HepG2 (cell line): ENCODE measurements around the gene NXPE1. TPM values are rescaled to one million over a fixed set of nuclear protein-coding genes. Genes with fewer than 3 reads are reported as not detected.

Experiments used
- ATAC-seq: fragments of 200-7000 bp; cut with Tn5 transposase; 3 replicates; pipeline ENCODE4 v1.9.1; 2020; ENCODE audit warnings: mild to moderate bottlenecking, moderate library complexity
- BruUV-seq: library from RNA; stranded (reverse); fragments of 400-500 nt; replicated peaks from 2 replicates; lab custom pipeline; 2021; lab: Mats Ljungman, UMichigan
- CTCF ChIA-PET: fragments of 300-600 bp; formaldehyde crosslinking; extraction: SDS; loops from one replicate; lab custom pipeline; 2021; ENCODE audit warnings: low total read pairs, inconsistent platforms, low intra/inter-chr PET ratio; lab: Yijun Ruan, JAX
- POLR2A ChIA-PET: fragments of 350-600 bp; sonication (Branson Sonifier 250); formaldehyde crosslinking; loops from one replicate; lab custom pipeline; 2020; ENCODE audit warnings: antibody characterized with exemption, inconsistent platforms; lab: Yijun Ruan, JAX
- DNase-seq: peaks from one replicate; pipeline ENCODE4 v3.0.0-alpha.2; 2015; ENCODE audit warnings: low spot score
- FAIRE-seq: peaks from 3 replicates; lab custom pipeline; 2011; peaks lifted over from hg19 to GRCh38; lab: Jason Lieb, UNC
- H2AFZ ChIP-seq: one replicate; pipeline ENCODE4 v1.6.1; 2011; ENCODE audit warnings: low read length, inconsistent platforms
- H3K27ac ChIP-seq: fragments of 300-600 bp; 3 replicates; pipeline ENCODE4 v1.8.0; 2011; ENCODE audit warnings: mixed run types, mild to moderate bottlenecking, mixed read lengths, low read length, inconsistent platforms; ENCODE audit not compliant: insufficient read depth; ENCODE audit errors: extremely low read length
- H3K27me3 ChIP-seq, 2 experiments: fragments of 200-600 bp in 1 of 2; 2 replicates in 1 of 2; 3 replicates in 1 of 2; pipeline versions ENCODE4 v1.6.0 to v1.8.0; 2011; ENCODE audit warnings: low read length in 2 of 2, mild to moderate bottlenecking in 2 of 2, moderate library complexity in 2 of 2, inconsistent platforms in 1 of 2; ENCODE audit not compliant: insufficient read depth in 2 of 2, control insufficient read depth in 1 of 2
- H3K36me3 ChIP-seq, 2 experiments: fragments of 200-600 bp in 1 of 2; replicated peaks in 1 of 2; 2 replicates in 1 of 2; 3 replicates in 1 of 2; pipeline versions ENCODE4 v1.5.1 to v1.8.0; 2011; ENCODE audit warnings: low read length in 2 of 2, inconsistent platforms in 1 of 2; ENCODE audit not compliant: insufficient read depth in 2 of 2, control insufficient read depth in 1 of 2
- H3K4me1 ChIP-seq: 2 replicates; pipeline ENCODE4 v1.5.1; 2012; ENCODE audit warnings: low read length, inconsistent platforms; ENCODE audit not compliant: insufficient read depth
- H3K4me2 ChIP-seq: 2 replicates; pipeline ENCODE4 v1.6.0; 2011; ENCODE audit warnings: low read depth, low read length, inconsistent platforms
- H3K4me3 ChIP-seq, 3 experiments: fragments of 200-600 bp in 1 of 3; sonication (generic), shearing (Covaris generic) in 1 of 3; replicated peaks in 1 of 3; 2 replicates each; pipeline ENCODE4 v1.5.1; 2011 to 2016; ENCODE audit warnings: low read length in 3 of 3, inconsistent platforms in 2 of 3, low read depth in 2 of 3, mild to moderate bottlenecking in 2 of 3, control low read depth in 1 of 3, mixed read lengths in 1 of 3; ENCODE audit not compliant: insufficient read depth in 1 of 3
- H3K79me2 ChIP-seq: one replicate; pipeline ENCODE4 v1.6.1; 2011; ENCODE audit warnings: low read length, inconsistent platforms; ENCODE audit not compliant: insufficient read depth
- H3K9ac ChIP-seq: 2 replicates; pipeline ENCODE4 v1.6.0; 2011; ENCODE audit warnings: mild to moderate bottlenecking, low read depth, low read length, inconsistent platforms; ENCODE audit not compliant: insufficient read depth
- H3K9me3 ChIP-seq: 2 replicates; pipeline ENCODE4 v1.5.1; 2012; ENCODE audit warnings: mild to moderate bottlenecking, low read length
- H4K20me1 ChIP-seq: 2 replicates; pipeline ENCODE4 v1.6.0; 2011; ENCODE audit warnings: inconsistent platforms, mild to moderate bottlenecking, low read length, moderate library complexity; ENCODE audit not compliant: insufficient read depth
- E2F1 ChIP-seq: sonication (generic); formaldehyde crosslinking; IDR thresholded peaks from 2 replicates; pipeline ENCODE4 v1.5.0; 2020; ENCODE audit warnings: missing genetic modification reagents
- ISL2 ChIP-seq: sonication (generic); formaldehyde crosslinking; IDR thresholded peaks from 2 replicates; pipeline ENCODE4 v1.5.0; 2020; ENCODE audit warnings: missing genetic modification reagents
- MAFK ChIP-seq, 2 experiments: IDR thresholded peaks in 1 of 2; conservative IDR thresholded peaks in 1 of 2; 2 replicates each; pipeline ENCODE4 v1.6.1; 2011; ENCODE audit warnings: improper control_type of control experiment in 2 of 2, low read length in 2 of 2
- MBD4 ChIP-seq: IDR thresholded peaks from 2 replicates; pipeline ENCODE4 v1.6.1; 2012; ENCODE audit warnings: low read length, inconsistent platforms, borderline replicate concordance
- MTA1 ChIP-seq: sonication (generic); formaldehyde crosslinking; IDR thresholded peaks from 2 replicates; pipeline ENCODE4 v1.4.0; 2020; ENCODE audit warnings: missing genetic modification reagents, mild to moderate bottlenecking, borderline replicate concordance
- PLRG1 ChIP-seq: fragments of 450-650 bp; conservative IDR thresholded peaks from 2 replicates; pipeline ENCODE4 v1.6.1; 2016
- RBM22 ChIP-seq: fragments of 200-400 bp; formaldehyde crosslinking; optimal IDR thresholded peaks from 2 replicates; pipeline ENCODE3; 2017; ENCODE audit warnings: mild to moderate bottlenecking, low read length, moderate library complexity
- TRAFD1 ChIP-seq: sonication (generic); formaldehyde crosslinking; IDR thresholded peaks from 2 replicates; pipeline ENCODE4 v1.5.1; 2020; ENCODE audit warnings: missing genetic modification reagents, mild to moderate bottlenecking, borderline replicate concordance
- U2AF2 ChIP-seq: fragments of 200-400 bp; formaldehyde crosslinking; IDR thresholded peaks from 2 replicates; pipeline ENCODE4 v1.6.1; 2017; ENCODE audit warnings: low read depth, mild to moderate bottlenecking, low read length
- ZNF263 ChIP-seq: sonication (generic); formaldehyde crosslinking; IDR thresholded peaks from 2 replicates; pipeline ENCODE4 v1.4.0; 2020; ENCODE audit warnings: missing genetic modification reagents
- ZNF296 ChIP-seq: sonication (generic); formaldehyde crosslinking; conservative IDR thresholded peaks from 2 replicates; pipeline ENCODE4 v1.5.0; 2020; ENCODE audit warnings: mild to moderate bottlenecking, missing genetic modification reagents
- ZNF326 ChIP-seq: sonication (generic); formaldehyde crosslinking; IDR thresholded peaks from 2 replicates; pipeline ENCODE4 v1.4.0; 2020; ENCODE audit warnings: missing genetic modification reagents, borderline replicate concordance
- ZNF460 ChIP-seq: sonication (generic); formaldehyde crosslinking; IDR thresholded peaks from 2 replicates; pipeline ENCODE4 v1.5.1; 2020; ENCODE audit warnings: missing genetic modification reagents, mild to moderate bottlenecking, borderline replicate concordance
- in situ Hi-C: cut with HindIII; loops from 2 replicates; pipeline ENCODE4 v1.10.0; 2017; ENCODE audit warnings: low pct_unique_long_range_greater_than_20kb; ENCODE audit not compliant: extremely low pct_ligation_motif_present
- intact Hi-C: fragments of 100-400 bp; cut with micrococcal nuclease; formaldehyde crosslinking; loops from one replicate; pipeline ENCODE4 v1.10.0; 2022; ENCODE audit not compliant: unreplicated experiment
- polyA plus RNA-seq, 8 experiments: library from polyadenylated mRNA; depleted of rRNA in 3 of 8; stranded (reverse) in 7 of 8; unstranded in 1 of 8; fragments of >200 nt; fragmentation: Illumina TruSeq in 4 of 8; extraction: Trizol in 4 of 8; gene quantifications; 2 replicates each; pipeline versions ENCODE4 v1.2.1 to v1.2.3, GENCODE V29; 2011 to 2016; ENCODE audit warnings: low read depth in 4 of 8, missing spikeins in 1 of 8, mixed read lengths in 1 of 8; ENCODE audit not compliant: insufficient read depth in 1 of 8
- total RNA-seq, 5 experiments: library from RNA; depleted of rRNA; stranded (reverse); fragments of >200 nt; fragmentation: Illumina TruSeq; extraction: Trizol; gene quantifications; 2 replicates each; pipeline ENCODE4 v1.2.3, GENCODE V29; 2016; ENCODE audit warnings: low read depth in 1 of 5

Gene NXPE1
- total and polyA plus RNA-seq, 2 of the 13 experiments (the other 11 are each of a cell fraction or from before 2014, with no cell fraction given), result not detected

- TF ChIP-seq E2F1 (CRISPR knock-in tag) (no peak), U2AF2 (no peak), MAFK (conservative IDR thresholded peaks at IDR 0.05 in 1 of 2, IDR thresholded peaks at IDR 0.05 in 1 of 2; ENCODE audit: low read length in 2 of 2) (no peak)
These were observed 57.8 kb downstream of the NXPE1 start (continued) for GRCh38 chr11:114501901-114502300.

GRCh38 chr11:114499756-114500155, 59.9 kb downstream of the NXPE1 start:
- intact Hi-C loops, result no loop called here
- FAIRE-seq, result no peak
- no peak overlapping the region for H3K27ac ChIP-seq

More at GRCh38 chr11:114499756-114500155, 59.9 kb downstream of the NXPE1 start:
- no peaks in the 10 kb centered on the region for H4K20me1 ChIP-seq
- no peaks in the 10 kb centered on the region for H3K79me2 ChIP-seq
- H3K36me3 ChIP-seq, result no peaks in the 10 kb centered on the region
- no peak for ATAC-seq
- no peak for DNase-seq
- BruUV-seq, result no TSS peak
- no peak overlapping the region for H3K9ac ChIP-seq
- H3K27me3 ChIP-seq, result no peaks in the 10 kb centered on the region
- in situ Hi-C loops, result no loop called here
- no peak overlapping the region for H2AFZ ChIP-seq
- CTCF ChIA-PET, result no interaction called here
- POLR2A ChIA-PET, result no interaction called here
- TF ChIP-seq ZNF263 (CRISPR knock-in tag) (no peak), TRAFD1 (no peak), MTA1 (CRISPR knock-in tag) (no peak), MBD4 (no peak), ZNF460 (CRISPR knock-in tag) (no peak), ISL2 (CRISPR knock-in tag) (no peak), RBM22 (no peak), ZNF326 (CRISPR knock-in tag) (no peak), PLRG1 (no peak), ZNF296 (CRISPR knock-in tag) (no peak)
- no peak overlapping the region for H3K4me3 ChIP-seq
- no peaks in the 10 kb centered on the region for H3K4me1 ChIP-seq
- no peak overlapping the region for H3K4me2 ChIP-seq
- no peaks in the 10 kb centered on the region for H3K9me3 ChIP-seq
